Measurements from ENCODE around the gene IL22RA1.

Gene IL22RA1

DNA sequence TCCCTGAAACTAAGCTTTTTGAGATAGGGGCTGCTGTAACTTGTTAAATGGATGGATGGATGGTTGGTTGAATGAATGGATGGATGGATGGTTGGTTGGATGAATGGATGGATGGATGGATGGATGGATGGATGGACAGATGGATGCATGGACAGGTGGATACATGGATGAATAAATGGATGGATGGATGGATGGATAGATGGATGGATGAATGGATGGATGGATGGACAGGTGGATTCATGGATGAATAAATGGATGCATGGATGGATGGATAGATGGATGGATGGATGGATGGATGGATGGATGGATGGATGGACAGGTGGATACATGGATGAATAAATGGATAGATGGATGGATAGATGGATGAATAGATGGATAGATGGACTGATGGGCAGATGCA is 57.9 kb downstream of the IL22RA1 start:
- TF ChIP-seq, protein P1, sequence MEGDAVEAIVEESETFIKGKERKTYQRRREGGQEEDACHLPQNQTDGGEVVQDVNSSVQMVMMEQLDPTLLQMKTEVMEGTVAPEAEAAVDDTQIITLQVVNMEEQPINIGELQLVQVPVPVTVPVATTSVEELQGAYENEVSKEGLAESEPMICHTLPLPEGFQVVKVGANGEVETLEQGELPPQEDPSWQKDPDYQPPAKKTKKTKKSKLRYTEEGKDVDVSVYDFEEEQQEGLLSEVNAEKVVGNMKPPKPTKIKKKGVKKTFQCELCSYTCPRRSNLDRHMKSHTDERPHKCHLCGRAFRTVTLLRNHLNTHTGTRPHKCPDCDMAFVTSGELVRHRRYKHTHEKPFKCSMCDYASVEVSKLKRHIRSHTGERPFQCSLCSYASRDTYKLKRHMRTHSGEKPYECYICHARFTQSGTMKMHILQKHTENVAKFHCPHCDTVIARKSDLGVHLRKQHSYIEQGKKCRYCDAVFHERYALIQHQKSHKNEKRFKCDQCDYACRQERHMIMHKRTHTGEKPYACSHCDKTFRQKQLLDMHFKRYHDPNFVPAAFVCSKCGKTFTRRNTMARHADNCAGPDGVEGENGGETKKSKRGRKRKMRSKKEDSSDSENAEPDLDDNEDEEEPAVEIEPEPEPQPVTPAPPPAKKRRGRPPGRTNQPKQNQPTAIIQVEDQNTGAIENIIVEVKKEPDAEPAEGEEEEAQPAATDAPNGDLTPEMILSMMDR (IDR thresholded peaks at IDR 0.05; ENCODE audit: low read depth, low read length) = no peak
- DNase-seq (ENCODE audit: low read depth, low spot score) = no peak
- no peak overlapping the region for H3K4me3 ChIP-seq (ENCODE audit: low read depth, low read length)
- in situ Hi-C loops (cut with HindIII; ENCODE audit: low sequenced_read_pairs) = no loop called here

DNA sequence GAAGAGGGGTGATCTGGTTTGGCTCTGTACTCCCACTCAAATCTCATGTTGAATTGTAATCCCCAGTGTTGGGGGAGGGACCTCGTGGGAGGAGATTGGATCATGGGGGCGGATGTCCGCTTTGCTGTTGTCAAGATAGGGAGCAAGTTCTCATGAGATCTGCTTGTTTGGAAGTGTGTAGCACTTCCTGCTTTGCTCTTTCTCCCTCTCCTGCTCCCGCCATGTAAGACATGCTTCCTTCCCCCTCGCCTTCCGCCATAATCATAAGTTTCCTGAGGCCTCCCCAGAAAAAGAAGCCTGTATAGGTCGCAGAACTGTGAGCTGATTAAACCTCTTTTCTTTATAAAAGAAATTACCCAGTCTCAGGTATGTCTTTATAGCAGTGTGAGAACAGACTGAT is 58.9 kb downstream of the IL22RA1 start:
- in situ Hi-C loops (cut with HindIII; ENCODE audit: low sequenced_read_pairs) = no loop called here
- DNase-seq (ENCODE audit: low read depth, low spot score) = no peak
- TF ChIP-seq, protein P1 (IDR thresholded peaks at IDR 0.05; ENCODE audit: low read depth, low read length) = no peak
- no peak overlapping the region for H3K4me3 ChIP-seq (ENCODE audit: low read depth, low read length)

DNA sequence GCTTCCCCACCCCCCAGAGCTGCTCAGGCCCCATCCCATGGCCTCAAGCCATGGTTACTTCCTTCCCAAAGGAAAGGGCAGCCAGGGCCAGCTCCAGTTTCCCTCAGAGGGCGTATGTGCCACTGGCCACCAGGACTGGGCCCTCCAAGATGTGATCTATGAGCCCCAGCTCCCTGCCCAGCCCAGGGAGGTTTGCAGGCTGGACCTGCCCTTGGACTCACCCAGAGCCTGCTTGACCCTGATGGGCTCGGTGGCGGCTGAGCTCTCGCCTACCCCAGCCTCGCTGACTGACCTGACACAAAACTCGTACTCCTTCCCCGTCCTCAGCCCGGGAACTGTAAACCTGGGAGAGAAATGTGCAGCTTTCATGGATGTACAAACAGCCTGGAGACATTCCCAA is 60.6 kb downstream of the IL22RA1 start:
- DNase-seq (ENCODE audit: low read depth, low spot score) = no peak
- no peak overlapping the region for H3K4me3 ChIP-seq (ENCODE audit: low read depth, low read length)
- in situ Hi-C loops (cut with HindIII; ENCODE audit: low sequenced_read_pairs) = no loop called here
- TF ChIP-seq, protein P1 (IDR thresholded peaks at IDR 0.05; ENCODE audit: low read depth, low read length) = no peak

GRCh38 chr1:24081190-24081589 is 61.8 kb downstream of the IL22RA1 start:
- TF ChIP-seq, protein P1 (IDR thresholded peaks at IDR 0.05; ENCODE audit: low read depth, low read length) = no peak
- in situ Hi-C loops (cut with HindIII; ENCODE audit: low sequenced_read_pairs) = no loop called here
- no peak for DNase-seq (ENCODE audit: low read depth, low spot score)
- no peak overlapping the region for H3K4me3 ChIP-seq (ENCODE audit: low read depth, low read length)

GRCh38 chr1:24080131-24080530 is 62.8 kb downstream of the IL22RA1 start:
- DNase-seq (ENCODE audit: low read depth, low spot score) = no peak
- TF ChIP-seq, protein P1 (IDR thresholded peaks at IDR 0.05; ENCODE audit: low read depth, low read length) = no peak
- no peak overlapping the region for H3K4me3 ChIP-seq (ENCODE audit: low read depth, low read length)
- in situ Hi-C loops (cut with HindIII; ENCODE audit: low sequenced_read_pairs) = no loop called here

DNA sequence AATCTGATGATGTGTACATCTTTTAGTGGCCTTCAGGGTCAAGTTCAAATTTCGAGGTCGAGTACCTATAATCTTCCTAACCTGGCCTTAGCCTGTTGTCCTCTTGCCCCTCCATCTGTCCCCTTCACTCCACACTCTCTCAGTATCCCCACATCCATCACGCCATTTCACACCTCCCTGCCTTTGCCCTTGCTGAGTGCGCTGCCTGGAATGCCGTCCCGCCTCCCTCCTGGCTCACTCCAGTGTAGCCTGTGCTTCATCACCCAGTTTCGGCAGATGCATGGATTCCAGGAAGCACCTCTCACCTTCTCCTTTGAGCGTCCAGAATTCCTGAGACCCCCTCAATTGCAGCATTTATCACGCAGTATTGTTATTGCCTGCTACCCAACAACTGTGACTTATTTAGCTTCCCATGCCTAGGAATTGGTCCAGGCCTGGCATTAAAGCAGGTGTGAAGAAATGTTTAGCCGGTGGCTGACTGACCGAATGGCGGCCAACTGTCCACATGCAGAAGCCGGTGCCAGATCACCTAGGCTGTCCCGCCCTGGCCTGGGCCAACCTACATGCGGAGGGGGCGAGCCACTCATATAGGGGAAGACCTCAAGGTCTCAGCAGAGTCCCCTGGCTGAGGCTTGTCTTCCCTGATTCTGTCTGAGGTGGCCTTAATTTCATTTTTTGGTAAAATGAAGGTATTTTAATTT is 65.5 kb downstream of the IL22RA1 start:
- TF ChIP-seq, protein P1 (IDR thresholded peaks at IDR 0.05; ENCODE audit: low read depth, low read length) = no peak

More for the DNA sequence above, 65.5 kb downstream of the IL22RA1 start:
- in situ Hi-C loops (cut with HindIII; ENCODE audit: low sequenced_read_pairs) = no loop called here
- H3K4me3 ChIP-seq (ENCODE audit: low read depth, low read length) = no peak overlapping the region
- no peak for DNase-seq (ENCODE audit: low read depth, low spot score)

Measured in astrocyte of the spinal cord (primary cell).